ENCODE results near the gene DCTN2. TPM values are rescaled to one million over a fixed set of nuclear protein-coding genes. Genes with fewer than 3 reads are reported as not detected.
"Not testable (repeated sequence)": the region's sequence is repeated elsewhere in the genome, so short reads cannot be mapped to it uniquely, and the experiment has no call there.

DCTN2 gene
- total RNA-seq, 4 donors from 2014 or later = 161 to 326 (median 229) TPM

DNA sequence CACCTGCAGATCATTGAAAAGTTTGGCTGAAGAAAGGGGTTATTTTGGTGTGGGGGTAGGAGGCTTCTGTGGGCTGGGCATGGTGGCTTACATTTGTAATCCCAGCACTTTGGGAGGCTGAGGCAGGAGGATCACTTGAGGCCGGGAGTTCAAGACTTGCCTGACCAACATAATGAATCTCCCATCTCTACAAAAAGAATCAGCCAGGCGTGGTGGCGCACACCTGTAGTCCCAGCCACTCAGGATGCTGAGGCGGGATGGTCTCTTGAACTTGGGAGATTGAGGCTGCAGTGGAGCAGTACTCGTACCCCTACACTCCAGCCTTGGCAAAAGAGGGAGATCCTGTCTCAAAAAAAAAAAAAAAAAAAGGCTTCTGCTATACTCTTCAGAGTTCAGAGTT, 33.7 kb downstream of the DCTN2 start:
- Histone ChIP-seq H3K9me3 (no peaks in the 10 kb centered on the region), H3K4me3 (no peak overlapping the region), H3K27me3 (no peaks in the 10 kb centered on the region), H3K36me3 (peaks cover 0 to 73% (median 0%) of the 10 kb centered on the region in 3 donors), H3K27ac (no peak overlapping the region), H3K4me1 (peaks cover 0 to 7% (median 0%) of the 10 kb centered on the region in 4 donors)
- DNase-seq = peak in 1 of 3 donors; percentile 28
- TF ChIP-seq, protein P1, sequence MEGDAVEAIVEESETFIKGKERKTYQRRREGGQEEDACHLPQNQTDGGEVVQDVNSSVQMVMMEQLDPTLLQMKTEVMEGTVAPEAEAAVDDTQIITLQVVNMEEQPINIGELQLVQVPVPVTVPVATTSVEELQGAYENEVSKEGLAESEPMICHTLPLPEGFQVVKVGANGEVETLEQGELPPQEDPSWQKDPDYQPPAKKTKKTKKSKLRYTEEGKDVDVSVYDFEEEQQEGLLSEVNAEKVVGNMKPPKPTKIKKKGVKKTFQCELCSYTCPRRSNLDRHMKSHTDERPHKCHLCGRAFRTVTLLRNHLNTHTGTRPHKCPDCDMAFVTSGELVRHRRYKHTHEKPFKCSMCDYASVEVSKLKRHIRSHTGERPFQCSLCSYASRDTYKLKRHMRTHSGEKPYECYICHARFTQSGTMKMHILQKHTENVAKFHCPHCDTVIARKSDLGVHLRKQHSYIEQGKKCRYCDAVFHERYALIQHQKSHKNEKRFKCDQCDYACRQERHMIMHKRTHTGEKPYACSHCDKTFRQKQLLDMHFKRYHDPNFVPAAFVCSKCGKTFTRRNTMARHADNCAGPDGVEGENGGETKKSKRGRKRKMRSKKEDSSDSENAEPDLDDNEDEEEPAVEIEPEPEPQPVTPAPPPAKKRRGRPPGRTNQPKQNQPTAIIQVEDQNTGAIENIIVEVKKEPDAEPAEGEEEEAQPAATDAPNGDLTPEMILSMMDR (IDR thresholded peaks at IDR 0.05) = no peak
- no peak for TF ChIP-seq POLR2A (IDR thresholded peaks at IDR 0.05)

DNA sequence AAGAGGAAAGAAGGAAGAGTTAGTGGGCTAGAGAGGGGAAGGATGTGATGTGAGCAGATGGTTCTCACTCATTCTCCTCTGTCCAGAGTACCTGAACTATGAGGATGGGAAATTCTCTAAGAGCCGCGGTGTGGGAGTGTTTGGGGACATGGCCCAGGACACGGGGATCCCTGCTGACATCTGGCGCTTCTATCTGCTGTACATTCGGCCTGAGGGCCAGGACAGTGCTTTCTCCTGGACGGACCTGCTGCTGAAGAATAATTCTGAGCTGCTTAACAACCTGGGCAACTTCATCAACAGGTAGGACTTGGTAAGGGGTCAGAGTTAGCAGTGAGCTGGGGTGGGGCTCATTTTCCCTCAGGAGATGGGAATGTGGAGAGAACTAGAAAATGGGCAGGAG, 34.3 kb downstream of the DCTN2 start:
- Histone ChIP-seq H3K4me3 (no peak overlapping the region), H3K27ac (no peak overlapping the region), H3K27me3 (no peaks in the 10 kb centered on the region), H3K4me1 (peaks cover 0 to under 1% (median 0%) of the 10 kb centered on the region in 4 donors), H3K9me3 (no peaks in the 10 kb centered on the region), H3K36me3 (peaks cover 0 to 73% (median 0%) of the 10 kb centered on the region in 3 donors)
- TF ChIP-seq POLR2A (IDR thresholded peaks at IDR 0.05) = no peak
- TF ChIP-seq, protein P1 (IDR thresholded peaks at IDR 0.05) = no peak
- peak in 1 of 3 donors; percentile 30 for DNase-seq

GRCh38 chr12:57511588-57512325, 35.2 kb downstream of the DCTN2 start:
- Histone ChIP-seq H3K36me3 (peaks cover 0 to 65% (median 0%) of the 10 kb centered on the region in 3 donors), H3K4me1 (no peaks in the 10 kb centered on the region)
- TF ChIP-seq POLR2A (IDR thresholded peaks at IDR 0.05) = no peak

GRCh38 chr12:57511161-57511560, 35.8 kb downstream of the DCTN2 start:
- peak in 1 of 3 donors; percentile 27 for DNase-seq
- Histone ChIP-seq H3K36me3 (peaks cover 0 to 63% (median 0%) of the 10 kb centered on the region in 3 donors), H3K27ac (no peak overlapping the region), H3K4me1 (no peaks in the 10 kb centered on the region), H3K27me3 (no peaks in the 10 kb centered on the region), H3K9me3 (no peaks in the 10 kb centered on the region), H3K4me3 (no peak overlapping the region)
- TF ChIP-seq POLR2A (IDR thresholded peaks at IDR 0.05) = no peak
- TF ChIP-seq, protein P1 (IDR thresholded peaks at IDR 0.05) = no peak

More at GRCh38 chr12:57511588-57512325, 35.2 kb downstream of the DCTN2 start:
- no peaks in the 10 kb centered on the region for H3K9me3 ChIP-seq
- no peak overlapping the region for H3K27ac ChIP-seq
- DNase-seq = peak in 1 of 3 donors; percentile 11
- H3K27me3 ChIP-seq = no peaks in the 10 kb centered on the region
- H3K4me3 ChIP-seq = no peak overlapping the region

GRCh38 chr12:57507796-57508195, 39.2 kb downstream of the DCTN2 start:
- not testable (repeated sequence) for H3K9me3 ChIP-seq, DNase-seq, H3K27ac ChIP-seq, H3K4me1 ChIP-seq, H3K27me3 ChIP-seq, H3K4me3 ChIP-seq
- H3K36me3 ChIP-seq = peaks cover 0 to 60% (median 0%) of the 10 kb centered on the region in 3 donors

DNA sequence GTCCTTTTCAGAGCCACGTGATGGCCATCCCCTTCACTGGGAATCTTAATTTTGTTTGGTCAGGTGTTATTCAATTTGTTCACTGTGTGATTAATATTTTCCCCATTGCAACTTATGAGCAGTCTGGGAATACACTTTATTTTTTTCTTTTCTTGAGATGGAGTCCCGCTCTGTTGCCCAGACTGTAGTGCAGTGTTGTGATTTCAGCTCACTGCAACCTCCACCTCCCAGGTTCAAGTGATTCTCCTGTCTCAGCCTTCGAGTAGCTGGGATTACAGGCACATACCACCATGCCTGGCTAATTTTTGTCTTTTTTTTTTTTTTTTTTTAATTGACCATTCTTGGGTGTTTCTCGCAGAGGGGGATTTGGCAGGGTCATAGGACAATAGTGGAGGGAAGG, 40.5 kb downstream of the DCTN2 start:
- not testable (repeated sequence) for H3K9me3 ChIP-seq, H3K27ac ChIP-seq, DNase-seq, H3K4me1 ChIP-seq, H3K4me3 ChIP-seq, H3K27me3 ChIP-seq
- peaks cover 0 to 56% (median 0%) of the 10 kb centered on the region in 3 donors for H3K36me3 ChIP-seq

GRCh38 chr12:57502311-57502969, 44.6 kb downstream of the DCTN2 start:
- peaks cover 0 to 77% (median 0%) of the 10 kb centered on the region in 3 donors for H3K36me3 ChIP-seq
- DNase-seq, H3K4me1 ChIP-seq, H3K9me3 ChIP-seq, H3K27me3 ChIP-seq, H3K4me3 ChIP-seq, H3K27ac ChIP-seq: not testable (repeated sequence)

Measured in Peyer's patch (tissue), 4 donors.